Loucy (cell line): Measurements from ENCODE around the gene SLC17A8.

ENCODE experiments used
- EZH2phosphoT487 ChIP-seq: fragments of 200-600 bp; IDR thresholded peaks from 2 replicates; pipeline ENCODE4 v1.6.1; 2018; ENCODE audit warnings: antibody characterized with exemption, mild to moderate bottlenecking, moderate library complexity, borderline replicate concordance
- TF ChIP-seq, protein P1 (sequence below): fragments of 200-600 bp; sonication (generic); conservative IDR thresholded peaks from 2 replicates; pipeline ENCODE4 v1.5.1; 2014; ENCODE audit warnings: mild to moderate bottlenecking, antibody characterized with exemption, low read length

DNA sequence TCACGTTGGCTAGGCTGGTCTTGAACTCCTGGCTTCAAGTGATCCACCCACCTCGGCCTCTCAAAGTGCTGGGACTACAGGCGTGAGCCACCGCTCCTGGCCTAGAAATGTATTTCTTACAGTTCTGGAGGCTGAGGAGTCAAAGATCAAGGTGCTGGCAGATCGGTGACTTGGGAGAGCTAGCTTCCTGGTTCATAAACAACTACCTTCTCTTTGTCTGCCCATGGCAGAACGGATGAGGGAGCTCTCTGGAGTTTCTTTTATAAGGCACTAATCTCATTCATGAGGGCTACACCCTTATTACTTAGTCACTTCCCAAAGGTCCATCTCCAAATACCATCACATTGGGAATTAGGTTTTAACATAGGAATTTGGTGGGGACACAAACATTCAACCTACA, 38.9 kb downstream of the SLC17A8 start:
- TF ChIP-seq, protein P1, sequence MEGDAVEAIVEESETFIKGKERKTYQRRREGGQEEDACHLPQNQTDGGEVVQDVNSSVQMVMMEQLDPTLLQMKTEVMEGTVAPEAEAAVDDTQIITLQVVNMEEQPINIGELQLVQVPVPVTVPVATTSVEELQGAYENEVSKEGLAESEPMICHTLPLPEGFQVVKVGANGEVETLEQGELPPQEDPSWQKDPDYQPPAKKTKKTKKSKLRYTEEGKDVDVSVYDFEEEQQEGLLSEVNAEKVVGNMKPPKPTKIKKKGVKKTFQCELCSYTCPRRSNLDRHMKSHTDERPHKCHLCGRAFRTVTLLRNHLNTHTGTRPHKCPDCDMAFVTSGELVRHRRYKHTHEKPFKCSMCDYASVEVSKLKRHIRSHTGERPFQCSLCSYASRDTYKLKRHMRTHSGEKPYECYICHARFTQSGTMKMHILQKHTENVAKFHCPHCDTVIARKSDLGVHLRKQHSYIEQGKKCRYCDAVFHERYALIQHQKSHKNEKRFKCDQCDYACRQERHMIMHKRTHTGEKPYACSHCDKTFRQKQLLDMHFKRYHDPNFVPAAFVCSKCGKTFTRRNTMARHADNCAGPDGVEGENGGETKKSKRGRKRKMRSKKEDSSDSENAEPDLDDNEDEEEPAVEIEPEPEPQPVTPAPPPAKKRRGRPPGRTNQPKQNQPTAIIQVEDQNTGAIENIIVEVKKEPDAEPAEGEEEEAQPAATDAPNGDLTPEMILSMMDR: no peak
- no peak for TF ChIP-seq EZH2phosphoT487
